Suppressor macrophage (primary cell): Measurements from ENCODE around the gene SFSWAP.
A peak's percentile ranks its signal among the peaks of the same experiment; 100 is the strongest.
"Not testable (repeated sequence)": the region's sequence is repeated elsewhere in the genome, so short reads cannot be mapped to it uniquely, and the experiment has no call there.

Source experiments
- DNase-seq, 4 experiments: peaks; one replicate each; pipeline ENCODE4 v3.0.0-alpha.2; 2020 to 2022

Gene SFSWAP

GRCh38 chr12:131794061-131794460 is 83.2 kb downstream of the SFSWAP start:
- no peak for DNase-seq

- DNase-seq, result no peak
These were observed 83.7 kb downstream of the SFSWAP start for GRCh38 chr12:131794573-131794972.

- DNase-seq, result no peak
These were observed 84.2 kb downstream of the SFSWAP start for GRCh38 chr12:131795064-131795463.

GRCh38 chr12:131795690-131796410 is 85.0 kb downstream of the SFSWAP start:
- no peak for DNase-seq

- no peak for DNase-seq
These were observed 85.5 kb downstream of the SFSWAP start for GRCh38 chr12:131796411-131796736.

GRCh38 chr12:131796754-131797587 is 86.1 kb downstream of the SFSWAP start:
- DNase-seq, result peak in 1 of 4 experiments; percentile 13

- DNase-seq, result no peak
These were observed 86.7 kb downstream of the SFSWAP start for GRCh38 chr12:131797588-131797934.

GRCh38 chr12:131799195-131799594 is 88.3 kb downstream of the SFSWAP start:
- no peak for DNase-seq

GRCh38 chr12:131799828-131800593 is 89.1 kb downstream of the SFSWAP start:
- DNase-seq, result no peak

GRCh38 chr12:131800594-131801135 is 89.8 kb downstream of the SFSWAP start:
- no peak for DNase-seq

GRCh38 chr12:131801254-131801866 is 90.5 kb downstream of the SFSWAP start:
- DNase-seq, result no peak

- peak in 3 of 4 experiments; percentile 11 to 38 (median 35) for DNase-seq
These were observed 93.2 kb downstream of the SFSWAP start for GRCh38 chr12:131803961-131804521.

- DNase-seq, result no peak
These were observed 94.5 kb downstream of the SFSWAP start for GRCh38 chr12:131805421-131805820.

- no peak for DNase-seq
These were observed 95.8 kb downstream of the SFSWAP start for GRCh38 chr12:131806674-131807073.

GRCh38 chr12:131808744-131809371 is 98.0 kb downstream of the SFSWAP start:
- peak; percentile 56 to 83 (median 68) for DNase-seq

GRCh38 chr12:131809476-131810254 is 98.8 kb downstream of the SFSWAP start:
- DNase-seq, result not testable (repeated sequence)

GRCh38 chr12:131810726-131811125 is 99.8 kb downstream of the SFSWAP start:
- no peak for DNase-seq

GRCh38 chr12:131815131-131815530 is 104.2 kb downstream of the SFSWAP start:
- peak; percentile 28 to 53 (median 49) for DNase-seq

GRCh38 chr12:131816495-131816894 is 105.6 kb downstream of the SFSWAP start:
- no peak for DNase-seq

GRCh38 chr12:131817241-131817640 is 106.4 kb downstream of the SFSWAP start:
- no peak for DNase-seq
